SK-N-SH treated with all-trans-retinoic acid at 6 μM for 48 hours (cell line): ENCODE data around the gene ANO10.

Experiments
- BACH2 ChIP-seq: fragments of 250-450 bp; sonication (Bioruptor Pico); IDR thresholded peaks from 2 replicates; pipeline ENCODE4 v1.9.0; 2021; ENCODE audit warnings: mild to moderate bottlenecking, borderline replicate concordance
- CSDC2 ChIP-seq: fragments of 250-450 bp; sonication (Bioruptor Pico); IDR thresholded peaks from 2 replicates; pipeline ENCODE4 v1.5.0; 2020; ENCODE audit warnings: mild to moderate bottlenecking, moderate library complexity
- PPARA ChIP-seq: fragments of 250-450 bp; sonication (Bioruptor Pico); IDR thresholded peaks from 2 replicates; pipeline ENCODE4 v1.5.0; 2020; ENCODE audit warnings: mild to moderate bottlenecking, borderline replicate concordance
- RARB ChIP-seq: fragments of 250-450 bp; sonication (Bioruptor Pico); IDR thresholded peaks from 2 replicates; pipeline ENCODE4 v1.8.0; 2021; ENCODE audit warnings: mild to moderate bottlenecking, moderate library complexity
- SNAI2 ChIP-seq: fragments of 250-450 bp; sonication (Bioruptor Pico); IDR thresholded peaks from 2 replicates; pipeline ENCODE4 v1.5.0; 2020; ENCODE audit warnings: mild to moderate bottlenecking, moderate library complexity
- ZFP30 ChIP-seq: fragments of 450-650 bp; formaldehyde crosslinking; IDR thresholded peaks from 2 replicates; pipeline ENCODE4 v1.5.0; 2022; ENCODE audit warnings: mild to moderate bottlenecking, moderate library complexity
- TF ChIP-seq, protein P1 (sequence below): fragments of 250-450 bp; sonication (Bioruptor Pico); IDR thresholded peaks from 2 replicates; pipeline ENCODE4 v1.8.0; 2020; ENCODE audit warnings: mild to moderate bottlenecking, moderate library complexity, borderline replicate concordance
- TF ChIP-seq, protein P2 (sequence below): fragments of 250-450 bp; sonication (Bioruptor Pico); IDR thresholded peaks from 2 replicates; pipeline ENCODE4 v1.5.0; 2020; ENCODE audit warnings: mild to moderate bottlenecking, moderate library complexity
- TF ChIP-seq, protein P3 (sequence below): fragments of 250-450 bp; sonication (Bioruptor Pico); IDR thresholded peaks from 2 replicates; pipeline ENCODE4 v1.5.1; 2020; ENCODE audit warnings: low read depth, mild to moderate bottlenecking, moderate library complexity

DNA sequence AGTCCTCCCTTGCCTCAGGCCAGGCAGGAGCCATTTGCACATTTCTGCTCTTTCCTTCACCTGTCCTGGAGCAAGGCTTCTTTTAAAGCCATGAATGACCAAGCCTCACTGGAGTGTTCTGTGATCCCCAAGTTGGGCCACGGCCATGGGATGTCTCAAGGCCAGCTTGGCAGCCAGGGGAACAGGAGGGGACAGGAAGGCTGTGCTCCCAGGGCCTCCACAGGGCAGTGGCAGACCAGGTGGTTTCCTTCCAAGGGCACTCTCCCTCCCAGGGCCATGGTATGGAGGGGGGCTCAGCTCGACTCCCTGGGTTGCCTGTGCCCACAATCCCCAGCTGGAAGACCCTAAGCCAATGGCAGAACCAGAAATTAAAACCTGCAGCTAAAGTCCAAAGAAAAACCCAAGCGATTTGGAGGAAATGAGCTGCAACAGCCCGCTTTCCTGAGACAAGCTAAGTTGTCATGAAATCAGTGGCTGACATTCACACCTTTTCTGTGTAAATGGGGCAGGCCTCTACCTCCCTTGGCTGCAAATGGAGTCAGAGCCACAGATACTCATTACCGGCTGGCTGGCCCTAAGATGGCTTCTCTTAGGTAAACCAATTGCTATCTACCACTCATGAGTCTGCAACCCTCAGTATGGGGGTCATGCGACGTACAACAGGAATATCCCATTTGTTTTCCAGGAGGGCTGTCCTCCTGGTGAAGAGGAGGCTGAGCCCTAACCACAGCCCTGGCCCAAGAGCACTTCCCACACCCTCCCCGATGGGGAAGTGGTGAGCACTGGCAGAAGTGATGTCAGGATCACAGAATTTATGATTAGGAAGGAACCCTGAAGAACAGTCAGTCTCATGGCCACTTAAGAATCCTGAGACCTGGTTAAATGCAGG, 252.2 kb downstream of the ANO10 start:
- TF ChIP-seq, protein P1, sequence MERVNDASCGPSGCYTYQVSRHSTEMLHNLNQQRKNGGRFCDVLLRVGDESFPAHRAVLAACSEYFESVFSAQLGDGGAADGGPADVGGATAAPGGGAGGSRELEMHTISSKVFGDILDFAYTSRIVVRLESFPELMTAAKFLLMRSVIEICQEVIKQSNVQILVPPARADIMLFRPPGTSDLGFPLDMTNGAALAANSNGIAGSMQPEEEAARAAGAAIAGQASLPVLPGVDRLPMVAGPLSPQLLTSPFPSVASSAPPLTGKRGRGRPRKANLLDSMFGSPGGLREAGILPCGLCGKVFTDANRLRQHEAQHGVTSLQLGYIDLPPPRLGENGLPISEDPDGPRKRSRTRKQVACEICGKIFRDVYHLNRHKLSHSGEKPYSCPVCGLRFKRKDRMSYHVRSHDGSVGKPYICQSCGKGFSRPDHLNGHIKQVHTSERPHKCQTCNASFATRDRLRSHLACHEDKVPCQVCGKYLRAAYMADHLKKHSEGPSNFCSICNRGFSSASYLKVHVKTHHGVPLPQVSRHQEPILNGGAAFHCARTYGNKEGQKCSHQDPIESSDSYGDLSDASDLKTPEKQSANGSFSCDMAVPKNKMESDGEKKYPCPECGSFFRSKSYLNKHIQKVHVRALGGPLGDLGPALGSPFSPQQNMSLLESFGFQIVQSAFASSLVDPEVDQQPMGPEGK (CRISPR knock-in tag): no peak
- TF ChIP-seq, protein P2, sequence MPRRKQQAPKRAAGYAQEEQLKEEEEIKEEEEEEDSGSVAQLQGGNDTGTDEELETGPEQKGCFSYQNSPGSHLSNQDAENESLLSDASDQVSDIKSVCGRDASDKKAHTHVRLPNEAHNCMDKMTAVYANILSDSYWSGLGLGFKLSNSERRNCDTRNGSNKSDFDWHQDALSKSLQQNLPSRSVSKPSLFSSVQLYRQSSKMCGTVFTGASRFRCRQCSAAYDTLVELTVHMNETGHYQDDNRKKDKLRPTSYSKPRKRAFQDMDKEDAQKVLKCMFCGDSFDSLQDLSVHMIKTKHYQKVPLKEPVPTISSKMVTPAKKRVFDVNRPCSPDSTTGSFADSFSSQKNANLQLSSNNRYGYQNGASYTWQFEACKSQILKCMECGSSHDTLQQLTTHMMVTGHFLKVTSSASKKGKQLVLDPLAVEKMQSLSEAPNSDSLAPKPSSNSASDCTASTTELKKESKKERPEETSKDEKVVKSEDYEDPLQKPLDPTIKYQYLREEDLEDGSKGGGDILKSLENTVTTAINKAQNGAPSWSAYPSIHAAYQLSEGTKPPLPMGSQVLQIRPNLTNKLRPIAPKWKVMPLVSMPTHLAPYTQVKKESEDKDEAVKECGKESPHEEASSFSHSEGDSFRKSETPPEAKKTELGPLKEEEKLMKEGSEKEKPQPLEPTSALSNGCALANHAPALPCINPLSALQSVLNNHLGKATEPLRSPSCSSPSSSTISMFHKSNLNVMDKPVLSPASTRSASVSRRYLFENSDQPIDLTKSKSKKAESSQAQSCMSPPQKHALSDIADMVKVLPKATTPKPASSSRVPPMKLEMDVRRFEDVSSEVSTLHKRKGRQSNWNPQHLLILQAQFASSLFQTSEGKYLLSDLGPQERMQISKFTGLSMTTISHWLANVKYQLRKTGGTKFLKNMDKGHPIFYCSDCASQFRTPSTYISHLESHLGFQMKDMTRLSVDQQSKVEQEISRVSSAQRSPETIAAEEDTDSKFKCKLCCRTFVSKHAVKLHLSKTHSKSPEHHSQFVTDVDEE: no peak
- TF ChIP-seq ZFP30 (CRISPR knock-in tag) (no peak), SNAI2 (CRISPR knock-in tag) (no peak), RARB (CRISPR knock-in tag) (no peak), CSDC2 (CRISPR knock-in tag) (no peak), PPARA (CRISPR knock-in tag) (no peak), BACH2 (CRISPR knock-in tag) (no peak)
- TF ChIP-seq, protein P3, sequence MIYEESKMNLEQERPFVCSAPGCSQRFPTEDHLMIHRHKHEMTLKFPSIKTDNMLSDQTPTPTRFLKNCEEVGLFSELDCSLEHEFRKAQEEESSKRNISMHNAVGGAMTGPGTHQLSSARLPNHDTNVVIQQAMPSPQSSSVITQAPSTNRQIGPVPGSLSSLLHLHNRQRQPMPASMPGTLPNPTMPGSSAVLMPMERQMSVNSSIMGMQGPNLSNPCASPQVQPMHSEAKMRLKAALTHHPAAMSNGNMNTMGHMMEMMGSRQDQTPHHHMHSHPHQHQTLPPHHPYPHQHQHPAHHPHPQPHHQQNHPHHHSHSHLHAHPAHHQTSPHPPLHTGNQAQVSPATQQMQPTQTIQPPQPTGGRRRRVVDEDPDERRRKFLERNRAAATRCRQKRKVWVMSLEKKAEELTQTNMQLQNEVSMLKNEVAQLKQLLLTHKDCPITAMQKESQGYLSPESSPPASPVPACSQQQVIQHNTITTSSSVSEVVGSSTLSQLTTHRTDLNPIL (CRISPR knock-in tag): no peak
